Right lobe of liver (tissue), 4 donors: ENCODE results near the gene TFCP2L1.

Experiments
- POLR2A ChIP-seq: fragments of 450-650 bp; IDR thresholded peaks from one replicate; pipeline ENCODE4 v1.6.1; 2017; ENCODE audit warnings: antibody characterized with exemption, mild to moderate bottlenecking
- TF ChIP-seq, protein P1 (sequence below), 4 donors: fragments of 200-600 bp in 3 of 4; fragments of 450-650 bp in 1 of 4; IDR thresholded peaks; one replicate each; pipeline versions ENCODE4 v1.5.1 to v1.8.0; 2016 to 2022; ENCODE audit warnings: antibody characterized with exemption in 4 of 4, mild to moderate bottlenecking in 2 of 4
- donor health status: DM: no; HTN: no; CAD: no.
- donor health status: DM: no; HTN: no; CAD: no.
- donor health status: DM: no; HTN: yes; CAD: no.

DNA sequence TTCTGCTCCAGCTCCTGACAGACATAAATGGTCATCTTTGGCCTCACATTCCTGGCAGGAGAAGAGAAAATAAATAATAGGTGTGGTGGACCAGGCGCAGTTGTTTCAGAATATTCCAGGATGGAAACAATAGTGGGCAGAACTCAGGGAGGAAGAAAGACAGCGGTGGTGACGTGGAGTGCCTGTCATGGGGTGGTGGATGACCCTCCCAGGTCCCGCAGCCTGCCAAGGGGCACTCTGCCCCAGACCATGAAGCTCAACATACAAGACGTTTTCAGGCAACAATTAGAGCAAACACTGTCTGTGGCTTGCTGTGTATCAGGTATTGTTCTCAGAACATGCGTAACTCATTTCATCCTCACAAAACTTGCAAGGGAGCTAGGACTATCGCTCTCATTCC is 50.9 kb downstream of the TFCP2L1 start:
- TF ChIP-seq, protein P1, sequence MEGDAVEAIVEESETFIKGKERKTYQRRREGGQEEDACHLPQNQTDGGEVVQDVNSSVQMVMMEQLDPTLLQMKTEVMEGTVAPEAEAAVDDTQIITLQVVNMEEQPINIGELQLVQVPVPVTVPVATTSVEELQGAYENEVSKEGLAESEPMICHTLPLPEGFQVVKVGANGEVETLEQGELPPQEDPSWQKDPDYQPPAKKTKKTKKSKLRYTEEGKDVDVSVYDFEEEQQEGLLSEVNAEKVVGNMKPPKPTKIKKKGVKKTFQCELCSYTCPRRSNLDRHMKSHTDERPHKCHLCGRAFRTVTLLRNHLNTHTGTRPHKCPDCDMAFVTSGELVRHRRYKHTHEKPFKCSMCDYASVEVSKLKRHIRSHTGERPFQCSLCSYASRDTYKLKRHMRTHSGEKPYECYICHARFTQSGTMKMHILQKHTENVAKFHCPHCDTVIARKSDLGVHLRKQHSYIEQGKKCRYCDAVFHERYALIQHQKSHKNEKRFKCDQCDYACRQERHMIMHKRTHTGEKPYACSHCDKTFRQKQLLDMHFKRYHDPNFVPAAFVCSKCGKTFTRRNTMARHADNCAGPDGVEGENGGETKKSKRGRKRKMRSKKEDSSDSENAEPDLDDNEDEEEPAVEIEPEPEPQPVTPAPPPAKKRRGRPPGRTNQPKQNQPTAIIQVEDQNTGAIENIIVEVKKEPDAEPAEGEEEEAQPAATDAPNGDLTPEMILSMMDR (IDR thresholded peaks at IDR 0.05) = no peak
- TF ChIP-seq POLR2A = no peak
